H9 (cell line): Measurements from ENCODE around the gene SCYGR7. TPM values are rescaled to one million over a fixed set of nuclear protein-coding genes. Genes with fewer than 3 reads are reported as not detected.

ENCODE experiments used
- DNase-seq: peaks from one replicate; pipeline ENCODE4 v3.0.0-alpha.2; 2017
- H2AFZ ChIP-seq: one replicate; pipeline ENCODE4 v1.6.1; 2013; ENCODE audit warnings: mild to moderate bottlenecking, low read length, control low read depth, moderate library complexity
- H2AK5ac ChIP-seq: 2 replicates; pipeline ENCODE4 v1.6.1; 2013; ENCODE audit warnings: low read length, control low read depth, mixed read lengths; ENCODE audit not compliant: insufficient read length
- H2BK120ac ChIP-seq: one replicate; pipeline ENCODE4 v1.6.1; 2013; ENCODE audit warnings: low read depth, mild to moderate bottlenecking, low read length, control low read depth, inconsistent platforms; ENCODE audit not compliant: poor library complexity, severe bottlenecking
- H2BK12ac ChIP-seq: 2 replicates; pipeline ENCODE4 v1.6.1; 2013; ENCODE audit warnings: low read length, control low read depth, mixed read lengths, low read depth; ENCODE audit not compliant: insufficient read length
- H2BK15ac ChIP-seq: 2 replicates; pipeline ENCODE4 v1.6.1; 2013; ENCODE audit warnings: low read depth, low read length, control low read depth
- H2BK20ac ChIP-seq: one replicate; pipeline ENCODE4 v1.6.1; 2013; ENCODE audit warnings: low read depth, mild to moderate bottlenecking, low read length, control low read depth, inconsistent platforms; ENCODE audit not compliant: poor library complexity, severe bottlenecking
- H2BK5ac ChIP-seq: 2 replicates; pipeline ENCODE4 v1.6.1; 2013; ENCODE audit warnings: low read length, control low read depth, mixed read lengths; ENCODE audit not compliant: insufficient read length
- H3K14ac ChIP-seq: 2 replicates; pipeline ENCODE4 v1.6.1; 2013; ENCODE audit warnings: low read length, control low read depth; ENCODE audit not compliant: insufficient read depth
- H3K18ac ChIP-seq: 2 replicates; pipeline ENCODE4 v1.6.1; 2013; ENCODE audit warnings: low read depth, mild to moderate bottlenecking, mixed read lengths, low read length, control low read depth; ENCODE audit not compliant: insufficient read length
- H3K23ac ChIP-seq: 2 replicates; pipeline ENCODE4 v1.6.1; 2013; ENCODE audit warnings: low read length, control low read depth, mixed read lengths, low read depth; ENCODE audit not compliant: insufficient read length
- H3K23me2 ChIP-seq: 2 replicates; pipeline ENCODE4 v1.6.1; 2013; ENCODE audit warnings: low read depth, mild to moderate bottlenecking, mixed read lengths, low read length, control low read depth; ENCODE audit not compliant: insufficient read length, poor library complexity, severe bottlenecking
- H3K27ac ChIP-seq: 2 replicates; pipeline ENCODE4 v1.5.1; 2013; ENCODE audit warnings: low read length, control low read depth, mixed read lengths, low read depth; ENCODE audit not compliant: insufficient read length
- H3K27me3 ChIP-seq: 2 replicates; pipeline ENCODE4 v1.6.1; 2013; ENCODE audit warnings: low read length, control low read depth, inconsistent platforms; ENCODE audit not compliant: insufficient read depth
- H3K4ac ChIP-seq: 2 replicates; pipeline ENCODE4 v1.6.1; 2013; ENCODE audit warnings: low read depth, mild to moderate bottlenecking, control low read depth, inconsistent platforms, low read length, moderate library complexity
- H3K4me1 ChIP-seq: 2 replicates; pipeline ENCODE4 v1.6.1; 2013; ENCODE audit warnings: low read length, control low read depth, inconsistent platforms; ENCODE audit not compliant: insufficient read depth
- H3K4me2 ChIP-seq: 2 replicates; pipeline ENCODE4 v1.6.1; 2013; ENCODE audit warnings: low read length, control low read depth, mixed read lengths; ENCODE audit not compliant: insufficient read length, insufficient read depth
- H3K56ac ChIP-seq: 2 replicates; pipeline ENCODE4 v1.6.1; 2013; ENCODE audit warnings: low read depth, mild to moderate bottlenecking, mixed read lengths, low read length, control low read depth; ENCODE audit not compliant: insufficient read length
- H3K79me1 ChIP-seq: 2 replicates; pipeline ENCODE4 v1.6.1; 2013; ENCODE audit warnings: low read depth, mild to moderate bottlenecking, moderate library complexity, low read length, control low read depth, inconsistent platforms; ENCODE audit not compliant: insufficient read depth, poor library complexity, severe bottlenecking
- H3K79me2 ChIP-seq: 2 replicates; pipeline ENCODE4 v1.6.1; 2013; ENCODE audit warnings: low read length, control low read depth, inconsistent platforms; ENCODE audit not compliant: insufficient read depth
- H3K9ac ChIP-seq: 2 replicates; pipeline ENCODE4 v1.6.1; 2013; ENCODE audit warnings: low read length, control low read depth, mixed read lengths; ENCODE audit not compliant: insufficient read length; ENCODE audit errors: extremely low read depth
- H3K9me3 ChIP-seq: one replicate; pipeline ENCODE4 v1.6.1; 2013; ENCODE audit warnings: low read depth, low read length, inconsistent platforms; ENCODE audit not compliant: control insufficient read depth
- H3T11ph ChIP-seq: one replicate; pipeline ENCODE4 v1.6.1; 2013; ENCODE audit warnings: mild to moderate bottlenecking, low read length, control low read depth, inconsistent platforms
- H4K20me1 ChIP-seq: one replicate; pipeline ENCODE4 v1.6.1; 2013; ENCODE audit not compliant: control insufficient read depth, insufficient read length, insufficient read depth
- H4K5ac ChIP-seq: 2 replicates; pipeline ENCODE4 v1.6.1; 2013; ENCODE audit warnings: low read depth, mild to moderate bottlenecking, mixed read lengths, low read length, control low read depth; ENCODE audit not compliant: insufficient read length
- H4K8ac ChIP-seq: replicated peaks from 2 replicates; pipeline ENCODE4 v1.6.1; 2013; ENCODE audit warnings: low read length, control low read depth, mixed read lengths, low read depth; ENCODE audit not compliant: insufficient read length
- H4K91ac ChIP-seq: 2 replicates; pipeline ENCODE4 v1.6.1; 2013; ENCODE audit warnings: low read depth, mild to moderate bottlenecking, moderate library complexity, mixed read lengths, low read length, control low read depth; ENCODE audit not compliant: insufficient read length
- H3K27ac Mint-ChIP-seq, 3 experiments: 2 replicates in 2 of 3; 3 replicates in 1 of 3; pipeline ENCODE4 v1.8.0; 2020 to 2021; ENCODE audit warnings: mixed read lengths in 3 of 3, mild to moderate bottlenecking in 1 of 3, moderate library complexity in 1 of 3
- H3K27me3 Mint-ChIP-seq: 2 replicates; pipeline ENCODE4 v1.8.0; 2021; ENCODE audit warnings: low read depth, mild to moderate bottlenecking, moderate library complexity, mixed read lengths
- H3K36me3 Mint-ChIP-seq, 3 experiments: 2 replicates in 2 of 3; 3 replicates in 1 of 3; pipeline ENCODE4 v1.8.0; 2020 to 2021; ENCODE audit warnings: low read depth in 3 of 3, mixed read lengths in 3 of 3; ENCODE audit not compliant: insufficient read depth in 1 of 3
- H3K4me1 Mint-ChIP-seq, 2 experiments: 2 replicates each; pipeline ENCODE4 v1.8.0; 2020; ENCODE audit warnings: mixed read lengths in 2 of 2
- H3K4me3 Mint-ChIP-seq, 2 experiments: 2 replicates in 1 of 2; 3 replicates in 1 of 2; pipeline ENCODE4 v1.8.0; 2020 to 2021; ENCODE audit warnings: mild to moderate bottlenecking in 2 of 2, mixed read lengths in 2 of 2, moderate library complexity in 1 of 2
- H3K9me3 Mint-ChIP-seq, 2 experiments: 2 replicates in 1 of 2; 3 replicates in 1 of 2; pipeline ENCODE4 v1.8.0; 2020; ENCODE audit warnings: mild to moderate bottlenecking in 2 of 2, mixed read lengths in 2 of 2, moderate library complexity in 1 of 2
- CTCF ChIP-seq: fragments of 200-600 bp; sonication (generic); conservative IDR thresholded peaks from 3 replicates; pipeline ENCODE4 v1.8.0; 2021; ENCODE audit warnings: antibody characterized with exemption, mild to moderate bottlenecking
- WGBS: extraction: QIAGEN DNeasy Blood & Tissue Kit; methylation state at CpG from one replicate; pipeline ENCODE4 v1.1.7; 2013; ENCODE audit warnings: missing lambda C conversion rate, low lambda C conversion rate, mixed read lengths; ENCODE audit not compliant: insufficient read length; ENCODE audit errors: extremely low coverage; 5-methylcytosine and 5-hydroxymethylcytosine counted together
- total RNA-seq: library from RNA; stranded (reverse); gene quantifications from 2 replicates; pipeline ENCODE4 v1.2.1, GENCODE V29; 2021

SCYGR7 gene
- total RNA-seq, 1 experiment from 2014 or later, result not detected

- H2AK5ac ChIP-seq, result no peak overlapping the region
- no peak overlapping the region for H3T11ph ChIP-seq
- no peak overlapping the region for H2BK15ac ChIP-seq
- no peak overlapping the region for H3K4ac ChIP-seq
- no peak overlapping the region for H2BK120ac ChIP-seq
- Mint-ChIP-seq H3K27ac (no peak overlapping the region), H3K9me3 (no peaks in the 10 kb centered on the region; a peak in 1 of 5 replicates), H3K4me3 (no peak overlapping the region), H3K4me1 (peaks cover 24 to 25% of the 10 kb centered on the region in 2 experiments), H3K27me3 (no peaks in the 10 kb centered on the region; the same call in 1 of the 2 replicates), H3K36me3 (no peaks in the 10 kb centered on the region; a peak in 1 of 7 replicates)
- no peak overlapping the region for H4K5ac ChIP-seq
- no peak for DNase-seq
- no peak overlapping the region for H3K23ac ChIP-seq
- H2AFZ ChIP-seq, result no peak overlapping the region
- no peaks in the 10 kb centered on the region for H3K79me2 ChIP-seq
- no CpG with 5 or more reads among the region's 6 CpGs for WGBS
- no peak overlapping the region for H2BK5ac ChIP-seq
- no peak for TF ChIP-seq CTCF
- H3K23me2 ChIP-seq, result no peaks in the 10 kb centered on the region
- H3K9ac ChIP-seq, result no peak overlapping the region
- H3K4me2 ChIP-seq, result no peak overlapping the region
- no peak overlapping the region for H4K91ac ChIP-seq
- H3K56ac ChIP-seq, result no peak overlapping the region
- no peak overlapping the region for H3K18ac ChIP-seq
- peaks cover 3% of the 10 kb centered on the region; the same call in 1 of the 2 replicates for H3K4me1 ChIP-seq
- H4K8ac ChIP-seq, result no peak overlapping the region
- H4K20me1 ChIP-seq, result no peaks in the 10 kb centered on the region
- H3K9me3 ChIP-seq, result no peaks in the 10 kb centered on the region
- H2BK20ac ChIP-seq, result no peak overlapping the region
- H3K27me3 ChIP-seq, result no peaks in the 10 kb centered on the region
- no peak overlapping the region for H3K27ac ChIP-seq
- no peak overlapping the region for H2BK12ac ChIP-seq
- no peaks in the 10 kb centered on the region for H3K79me1 ChIP-seq
- H3K14ac ChIP-seq, result no peak overlapping the region
Observed at GRCh38 chr2:227774895-227775842, 47.0 kb downstream of the SCYGR7 start.

Other genes starting within 250 kb of the SCYGR7 start
- not detected in 2 replicates for gene SCYGR2, start 129.4 kb upstream of the SCYGR7 start, total RNA-seq
- gene SCYGR3, start 113.5 kb upstream of the SCYGR7 start, total RNA-seq, result not detected in 2 replicates
- not detected in 2 replicates for gene SCYGR4, start 110.8 kb upstream of the SCYGR7 start, total RNA-seq
- gene SCYGR5, start 61.5 kb upstream of the SCYGR7 start, total RNA-seq, result not detected in 2 replicates
- gene SLC19A3, start 10.3 kb upstream of the SCYGR7 start, total RNA-seq, result 1.8 and 2.3 TPM in 2 replicates
- gene SCYGR6, start 3.6 kb upstream of the SCYGR7 start, total RNA-seq, result not detected in 2 replicates
- not detected in 2 replicates for gene SCYGR8, start 17.6 kb downstream of the SCYGR7 start, total RNA-seq
- gene CCL20, start 85.5 kb downstream of the SCYGR7 start, total RNA-seq, result not detected in 2 replicates
- 0.37 TPM in 1 of 2 replicates, not detected in the other for gene DAW1, start 143.3 kb downstream of the SCYGR7 start, total RNA-seq